ENCODE data around the gene FITM2.

The FITM2 gene

DNA sequence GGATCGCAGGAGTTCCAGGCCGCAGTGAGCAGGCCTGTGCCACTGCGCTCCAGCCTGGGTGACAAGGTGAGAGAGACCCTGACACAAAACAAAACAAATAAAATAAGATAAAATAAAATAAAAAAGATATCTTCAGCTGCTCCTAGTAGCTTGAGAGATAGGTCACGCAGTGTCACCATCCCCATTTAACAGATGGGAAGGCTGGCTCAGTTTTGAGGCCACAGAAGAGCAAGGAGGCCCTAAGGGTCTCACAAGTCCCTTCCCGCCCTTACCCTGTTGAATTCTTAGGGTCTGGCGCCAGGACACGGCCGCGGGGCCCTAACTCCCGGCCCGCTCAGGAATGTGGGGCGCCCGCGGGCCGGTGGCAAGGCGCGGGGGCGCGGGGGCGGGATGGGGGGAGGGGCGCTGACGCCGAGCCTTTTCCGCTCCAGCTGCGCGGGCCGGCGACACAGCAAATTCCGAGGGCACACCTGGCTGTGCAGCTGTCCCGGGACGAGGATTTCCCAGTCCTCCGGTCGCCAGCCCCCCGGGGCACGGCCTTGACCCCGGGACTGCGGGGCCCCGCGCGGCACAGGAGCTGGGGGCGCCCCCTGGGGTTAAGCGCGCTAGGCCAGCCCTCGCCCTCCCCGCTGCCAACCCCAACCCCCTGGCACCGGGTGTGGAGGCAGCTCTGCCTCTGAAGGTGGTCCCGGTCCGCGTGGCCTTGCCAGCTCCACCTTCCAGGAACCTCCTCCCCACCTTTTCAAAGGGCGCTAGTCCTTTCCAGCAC is 15.6 kb upstream of the FITM2 start:
- peak overlapping the region; percentile 57 for H3K4me2 ChIP-seq (ENCODE audit: insufficient read depth, low read length, poor library complexity, severe bottlenecking)
- no peak overlapping the region for H3K4ac ChIP-seq (ENCODE audit: low read length)
- H2AK5ac ChIP-seq (ENCODE audit: low read depth, low read length) = no peak overlapping the region
- WGBS, 2 donors (ENCODE audit: extremely low coverage in 2 of 2, insufficient read length in 2 of 2, insufficient replicate concordance in 1 of 2) = no CpG with 5 or more reads among the region's 50 CpGs
- no peak for DNase-seq (ENCODE audit: low spot score)
- peak overlapping the region in 1 of 2 donors; percentile 30 for H3K4me3 ChIP-seq (ENCODE audit: low read length in 2 of 2)
- H3K79me1 ChIP-seq (ENCODE audit: low read depth, low read length) = no peaks in the 10 kb centered on the region
- H4K91ac ChIP-seq (ENCODE audit: low read depth, low read length, poor library complexity) = no peak overlapping the region
- H3K36me3 ChIP-seq (replicated peaks in 1 of 2; ENCODE audit: control insufficient read depth in 2 of 2, insufficient read depth in 2 of 2, low read length in 2 of 2) = no peaks in the 10 kb centered on the region
- H3K27ac ChIP-seq (replicated peaks; ENCODE audit: low read length) = no peak overlapping the region
- H4K8ac ChIP-seq (ENCODE audit: low read depth, low read length) = no peak overlapping the region
- H3K23ac ChIP-seq (ENCODE audit: low read depth, low read length, poor library complexity) = no peak overlapping the region
- H3K9me3 ChIP-seq (replicated peaks in 1 of 2; ENCODE audit: control insufficient read depth in 2 of 2, insufficient read depth in 1 of 2, low read depth in 1 of 2, low read length in 2 of 2) = no peaks in the 10 kb centered on the region
- peaks cover 6% of the 10 kb centered on the region in 2 donors for H3K4me1 ChIP-seq (ENCODE audit: control insufficient read depth in 2 of 2, insufficient read depth in 1 of 2, low read depth in 1 of 2, low read length in 2 of 2)
- no peak overlapping the region for H2BK5ac ChIP-seq (ENCODE audit: low read length)
- H2BK15ac ChIP-seq (ENCODE audit: low read length) = no peak overlapping the region
- H2BK12ac ChIP-seq (ENCODE audit: low read length) = no peak overlapping the region
- H3K14ac ChIP-seq (ENCODE audit: low read length) = peak overlapping the region; percentile 63
- peaks cover 0 to 11% (median 0%) of the 10 kb centered on the region in 3 experiments for H3K27me3 ChIP-seq (ENCODE audit: control insufficient read depth in 3 of 3, insufficient read depth in 3 of 3, low read depth in 1 of 3, low read length in 3 of 3)
- H3K9ac ChIP-seq (ENCODE audit: low read depth, low read length, poor library complexity) = no peak overlapping the region
- no peak overlapping the region for H2AFZ ChIP-seq (ENCODE audit: low read length)
- H3K18ac ChIP-seq (ENCODE audit: low read length) = peak overlapping the region; percentile 84
- H2BK120ac ChIP-seq (ENCODE audit: low read depth, low read length) = no peak overlapping the region

DNA sequence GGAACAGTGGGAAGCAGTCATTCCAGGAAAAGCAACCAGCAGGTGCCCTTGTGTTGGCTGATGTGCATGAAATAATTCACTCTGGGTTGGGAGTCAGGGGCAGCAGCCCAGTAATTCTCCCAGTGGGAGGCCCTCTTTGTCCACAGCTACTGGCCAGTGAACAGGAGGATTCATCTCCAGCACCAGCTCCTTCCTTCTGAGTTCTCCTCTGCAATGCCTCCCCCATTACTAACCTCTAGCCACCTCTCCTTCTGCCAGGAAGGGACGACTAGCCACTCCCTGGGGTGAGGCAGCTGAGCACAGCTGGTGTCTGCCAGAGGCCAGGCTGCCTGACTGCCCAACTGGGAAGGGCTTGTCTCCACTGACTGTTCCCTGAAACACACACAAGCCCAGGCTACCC is 13.3 kb upstream of the FITM2 start:
- Histone ChIP-seq H2AFZ (ENCODE audit: low read length) (no peak overlapping the region), H3K27me3 (ENCODE audit: control insufficient read depth in 3 of 3, insufficient read depth in 3 of 3, low read depth in 1 of 3, low read length in 3 of 3) (peaks cover 0 to 4% (median 0%) of the 10 kb centered on the region in 3 experiments), H3K79me1 (ENCODE audit: low read depth, low read length) (no peaks in the 10 kb centered on the region), H3K4me3 (ENCODE audit: low read length in 2 of 2) (peak overlapping the region in 1 of 2 donors; percentile 23), H3K9ac (ENCODE audit: low read depth, low read length, poor library complexity) (no peak overlapping the region), H3K18ac (ENCODE audit: low read length) (peak overlapping the region; percentile 6), H3K14ac (ENCODE audit: low read length) (no peak overlapping the region), H3K4me1 (ENCODE audit: control insufficient read depth in 2 of 2, insufficient read depth in 1 of 2, low read depth in 1 of 2, low read length in 2 of 2) (peaks cover 6% of the 10 kb centered on the region in 2 donors), H2BK120ac (ENCODE audit: low read depth, low read length) (no peak overlapping the region), H3K4ac (ENCODE audit: low read length) (no peak overlapping the region), H2BK15ac (ENCODE audit: low read length) (no peak overlapping the region), H3K4me2 (ENCODE audit: insufficient read depth, low read length, poor library complexity, severe bottlenecking) (no peak overlapping the region), H3K27ac (replicated peaks; ENCODE audit: low read length) (no peak overlapping the region), H4K8ac (ENCODE audit: low read depth, low read length) (no peak overlapping the region), H2AK5ac (ENCODE audit: low read depth, low read length) (no peak overlapping the region), H3K23ac (ENCODE audit: low read depth, low read length, poor library complexity) (peak overlapping the region; percentile 38), H3K9me3 (replicated peaks in 1 of 2; ENCODE audit: control insufficient read depth in 2 of 2, insufficient read depth in 1 of 2, low read depth in 1 of 2, low read length in 2 of 2) (no peaks in the 10 kb centered on the region), H4K91ac (ENCODE audit: low read depth, low read length, poor library complexity) (no peak overlapping the region), H3K36me3 (replicated peaks in 1 of 2; ENCODE audit: control insufficient read depth in 2 of 2, insufficient read depth in 2 of 2, low read length in 2 of 2) (no peaks in the 10 kb centered on the region), H2BK5ac (ENCODE audit: low read length) (no peak overlapping the region), H2BK12ac (ENCODE audit: low read length) (peak overlapping the region; percentile 36)
- no CpG with 5 or more reads among the region's 1 CpG for WGBS, 2 donors (ENCODE audit: extremely low coverage in 2 of 2, insufficient read length in 2 of 2, insufficient replicate concordance in 1 of 2)
- DNase-seq (ENCODE audit: low spot score) = no peak

DNA sequence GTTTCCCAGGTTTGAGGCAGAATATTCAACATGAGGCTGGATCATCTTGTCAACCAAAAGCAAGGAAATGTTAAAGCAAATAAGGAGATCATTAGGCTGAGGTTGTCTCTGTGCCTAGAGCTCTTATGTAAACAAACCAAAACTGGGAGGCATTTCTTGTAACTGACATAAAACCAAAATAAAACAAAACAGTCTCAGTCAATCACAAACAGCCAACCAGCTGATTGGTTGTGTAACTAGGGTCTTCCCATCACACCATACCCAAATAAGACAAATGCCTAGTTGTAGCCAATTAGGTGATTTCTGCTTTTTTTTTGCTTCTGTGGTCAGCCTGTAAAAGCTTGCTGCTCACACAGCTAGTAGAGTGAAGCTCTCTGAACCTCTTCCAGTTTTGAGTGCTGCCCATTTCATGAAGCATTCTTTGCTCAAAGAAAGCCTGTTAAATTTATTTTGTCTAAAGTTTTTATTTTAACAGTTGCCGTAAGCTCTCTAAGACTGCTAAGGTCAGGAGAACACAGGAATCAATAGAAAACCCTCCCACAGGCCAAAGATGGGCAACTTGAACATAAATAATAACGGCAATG is 8.9 kb upstream of the FITM2 start:
- Histone ChIP-seq H2BK120ac (ENCODE audit: low read depth, low read length) (no peak overlapping the region), H3K27ac (replicated peaks; ENCODE audit: low read length) (no peak overlapping the region), H3K27me3 (ENCODE audit: control insufficient read depth in 3 of 3, insufficient read depth in 3 of 3, low read depth in 1 of 3, low read length in 3 of 3) (no peaks in the 10 kb centered on the region), H3K23ac (ENCODE audit: low read depth, low read length, poor library complexity) (no peak overlapping the region), H3K4me1 (ENCODE audit: control insufficient read depth in 2 of 2, insufficient read depth in 1 of 2, low read depth in 1 of 2, low read length in 2 of 2) (peaks cover 3 to 6% of the 10 kb centered on the region in 2 donors), H3K4me3 (ENCODE audit: low read length in 2 of 2) (no peak overlapping the region), H2BK12ac (ENCODE audit: low read length) (no peak overlapping the region), H3K79me1 (ENCODE audit: low read depth, low read length) (no peaks in the 10 kb centered on the region), H3K18ac (ENCODE audit: low read length) (no peak overlapping the region), H3K9me3 (replicated peaks in 1 of 2; ENCODE audit: control insufficient read depth in 2 of 2, insufficient read depth in 1 of 2, low read depth in 1 of 2, low read length in 2 of 2) (no peaks in the 10 kb centered on the region), H2BK5ac (ENCODE audit: low read length) (no peak overlapping the region), H4K8ac (ENCODE audit: low read depth, low read length) (no peak overlapping the region), H3K14ac (ENCODE audit: low read length) (no peak overlapping the region), H4K91ac (ENCODE audit: low read depth, low read length, poor library complexity) (no peak overlapping the region), H2BK15ac (ENCODE audit: low read length) (no peak overlapping the region), H2AFZ (ENCODE audit: low read length) (no peak overlapping the region), H3K36me3 (replicated peaks in 1 of 2; ENCODE audit: control insufficient read depth in 2 of 2, insufficient read depth in 2 of 2, low read length in 2 of 2) (no peaks in the 10 kb centered on the region), H3K9ac (ENCODE audit: low read depth, low read length, poor library complexity) (no peak overlapping the region), H3K4ac (ENCODE audit: low read length) (no peak overlapping the region), H3K4me2 (ENCODE audit: insufficient read depth, low read length, poor library complexity, severe bottlenecking) (no peak overlapping the region), H2AK5ac (ENCODE audit: low read depth, low read length) (no peak overlapping the region)
- no CpG with 5 or more reads among the region's 2 CpGs for WGBS, 2 donors (ENCODE audit: extremely low coverage in 2 of 2, insufficient read length in 2 of 2, insufficient replicate concordance in 1 of 2)
- no peak for DNase-seq (ENCODE audit: low spot score)

DNA sequence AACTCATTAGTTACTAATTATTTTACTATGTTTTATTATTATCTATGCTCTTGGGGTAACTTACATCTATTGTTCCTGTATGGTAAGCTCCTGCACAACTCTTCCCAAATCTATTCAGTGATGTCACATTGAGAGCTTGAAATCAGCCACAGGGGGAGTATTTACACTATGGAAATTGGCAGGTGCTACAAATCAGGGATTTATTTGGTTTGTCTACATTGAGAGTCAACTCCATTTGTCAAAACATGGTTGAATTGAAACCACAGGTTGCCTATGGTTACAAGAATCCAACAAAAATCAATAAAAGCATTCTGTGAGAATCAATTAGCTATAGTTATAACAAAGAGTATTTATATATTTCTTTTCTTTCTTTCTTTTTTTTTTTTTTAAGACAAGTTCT is 3.9 kb upstream of the FITM2 start:
- Histone ChIP-seq H3K14ac (ENCODE audit: low read length) (no peak overlapping the region), H2AK5ac (ENCODE audit: low read depth, low read length) (no peak overlapping the region), H2BK15ac (ENCODE audit: low read length) (no peak overlapping the region), H3K18ac (ENCODE audit: low read length) (no peak overlapping the region), H4K91ac (ENCODE audit: low read depth, low read length, poor library complexity) (no peak overlapping the region), H3K27me3 (ENCODE audit: control insufficient read depth in 3 of 3, insufficient read depth in 3 of 3, low read depth in 1 of 3, low read length in 3 of 3) (peaks cover 0 to 7% (median 5%) of the 10 kb centered on the region in 3 experiments), H3K23ac (ENCODE audit: low read depth, low read length, poor library complexity) (no peak overlapping the region), H2AFZ (ENCODE audit: low read length) (no peak overlapping the region), H3K79me1 (ENCODE audit: low read depth, low read length) (peaks cover 6% of the 10 kb centered on the region), H3K4ac (ENCODE audit: low read length) (no peak overlapping the region), H3K4me2 (ENCODE audit: insufficient read depth, low read length, poor library complexity, severe bottlenecking) (no peak overlapping the region), H3K27ac (replicated peaks; ENCODE audit: low read length) (no peak overlapping the region), H2BK12ac (ENCODE audit: low read length) (no peak overlapping the region), H3K4me3 (ENCODE audit: low read length in 2 of 2) (no peak overlapping the region), H3K9me3 (replicated peaks in 1 of 2; ENCODE audit: control insufficient read depth in 2 of 2, insufficient read depth in 1 of 2, low read depth in 1 of 2, low read length in 2 of 2) (no peaks in the 10 kb centered on the region), H2BK5ac (ENCODE audit: low read length) (no peak overlapping the region), H3K36me3 (replicated peaks in 1 of 2; ENCODE audit: control insufficient read depth in 2 of 2, insufficient read depth in 2 of 2, low read length in 2 of 2) (no peaks in the 10 kb centered on the region), H4K8ac (ENCODE audit: low read depth, low read length) (no peak overlapping the region), H3K4me1 (ENCODE audit: control insufficient read depth in 2 of 2, insufficient read depth in 1 of 2, low read depth in 1 of 2, low read length in 2 of 2) (peaks cover 4 to 7% of the 10 kb centered on the region in 2 donors), H3K9ac (ENCODE audit: low read depth, low read length, poor library complexity) (no peak overlapping the region), H2BK120ac (ENCODE audit: low read depth, low read length) (no peak overlapping the region)
- no peak for DNase-seq (ENCODE audit: low spot score)

Measured in neuronal stem cell (in vitro differentiated cells).